ENCODE results near the gene PCSK1. TPM values are rescaled to one million over a fixed set of nuclear protein-coding genes. Genes with fewer than 3 reads are reported as not detected.
A peak's percentile ranks its signal among the peaks of the same experiment; 100 is the strongest.

The PCSK1 gene
- polyA plus RNA-seq, 2 of the 4 experiments (the other 2 are of a cell fraction), result 0.14 to 0.17 TPM

DNA sequence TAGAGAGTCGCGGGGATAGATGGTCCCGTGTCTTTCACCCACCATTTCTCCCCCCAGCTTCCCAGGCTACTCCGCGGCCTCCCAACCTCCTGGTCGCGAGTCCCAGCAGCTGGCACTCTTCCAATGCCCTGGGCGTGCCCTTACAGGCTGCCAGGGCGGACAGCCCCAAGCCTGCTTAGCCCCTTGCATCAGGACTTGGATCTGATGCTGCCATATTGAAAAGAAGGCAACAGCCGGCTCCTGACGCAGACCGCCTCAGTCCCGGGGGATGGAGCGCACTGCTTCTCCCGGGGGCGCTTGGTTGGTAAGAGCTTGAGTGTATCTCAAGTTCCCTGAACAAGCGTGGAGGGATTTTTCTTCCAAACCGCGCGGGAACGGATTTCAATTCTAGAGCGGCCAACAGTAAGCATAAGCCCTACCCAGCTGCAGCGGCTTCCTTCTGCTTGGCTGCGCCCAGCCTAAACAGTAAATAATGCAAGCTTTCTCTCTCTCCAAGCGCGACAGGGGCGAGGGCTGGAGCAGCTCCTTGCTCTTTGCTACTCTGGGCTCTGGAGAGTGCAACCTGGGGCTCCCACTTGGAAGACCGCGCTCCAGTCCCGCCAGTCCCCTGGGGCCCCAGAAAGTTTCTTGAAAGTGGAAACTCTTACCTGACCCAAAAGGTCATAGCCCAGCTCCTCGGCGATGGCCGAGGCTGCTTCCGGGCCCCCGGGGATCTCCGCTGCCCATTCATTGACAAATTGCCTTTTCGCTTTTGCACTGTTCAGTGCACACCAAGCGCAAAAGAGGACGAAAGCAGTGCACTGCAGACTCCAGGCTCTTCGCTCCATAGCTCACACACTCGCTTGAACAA lies 607 bp downstream of the PCSK1 start (continued):
- TF ChIP-seq MYC (IDR thresholded peaks at IDR 0.05; ENCODE audit: borderline replicate concordance, low read length) (no peak), MAZ (IDR thresholded peaks at IDR 0.05; ENCODE audit: borderline replicate concordance, low read depth, low read length) (no peak), NFE2L2 (conservative IDR thresholded peaks at IDR 0.05; ENCODE audit: low read length) (no peak), ZSCAN20 (CRISPR knock-in tag; IDR thresholded peaks at IDR 0.05) (no peak), MAFK (IDR thresholded peaks at IDR 0.05; ENCODE audit: partially characterized antibody) (no peak), SREBF2 (IDR thresholded peaks at IDR 0.05) (no peak)
- TF ChIP-seq, protein P1, sequence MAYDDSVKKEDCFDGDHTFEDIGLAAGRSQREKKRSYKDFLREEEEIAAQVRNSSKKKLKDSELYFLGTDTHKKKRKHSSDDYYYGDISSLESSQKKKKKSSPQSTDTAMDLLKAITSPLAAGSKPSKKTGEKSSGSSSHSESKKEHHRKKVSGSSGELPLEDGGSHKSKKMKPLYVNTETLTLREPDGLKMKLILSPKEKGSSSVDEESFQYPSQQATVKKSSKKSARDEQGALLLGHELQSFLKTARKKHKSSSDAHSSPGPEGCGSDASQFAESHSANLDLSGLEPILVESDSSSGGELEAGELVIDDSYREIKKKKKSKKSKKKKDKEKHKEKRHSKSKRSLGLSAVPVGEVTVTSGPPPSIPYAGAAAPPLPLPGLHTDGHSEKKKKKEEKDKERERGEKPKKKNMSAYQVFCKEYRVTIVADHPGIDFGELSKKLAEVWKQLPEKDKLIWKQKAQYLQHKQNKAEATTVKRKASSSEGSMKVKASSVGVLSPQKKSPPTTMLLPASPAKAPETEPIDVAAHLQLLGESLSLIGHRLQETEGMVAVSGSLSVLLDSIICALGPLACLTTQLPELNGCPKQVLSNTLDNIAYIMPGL (CRISPR knock-in tag; IDR thresholded peaks at IDR 0.05; ENCODE audit: borderline replicate concordance), result no peak

DNA sequence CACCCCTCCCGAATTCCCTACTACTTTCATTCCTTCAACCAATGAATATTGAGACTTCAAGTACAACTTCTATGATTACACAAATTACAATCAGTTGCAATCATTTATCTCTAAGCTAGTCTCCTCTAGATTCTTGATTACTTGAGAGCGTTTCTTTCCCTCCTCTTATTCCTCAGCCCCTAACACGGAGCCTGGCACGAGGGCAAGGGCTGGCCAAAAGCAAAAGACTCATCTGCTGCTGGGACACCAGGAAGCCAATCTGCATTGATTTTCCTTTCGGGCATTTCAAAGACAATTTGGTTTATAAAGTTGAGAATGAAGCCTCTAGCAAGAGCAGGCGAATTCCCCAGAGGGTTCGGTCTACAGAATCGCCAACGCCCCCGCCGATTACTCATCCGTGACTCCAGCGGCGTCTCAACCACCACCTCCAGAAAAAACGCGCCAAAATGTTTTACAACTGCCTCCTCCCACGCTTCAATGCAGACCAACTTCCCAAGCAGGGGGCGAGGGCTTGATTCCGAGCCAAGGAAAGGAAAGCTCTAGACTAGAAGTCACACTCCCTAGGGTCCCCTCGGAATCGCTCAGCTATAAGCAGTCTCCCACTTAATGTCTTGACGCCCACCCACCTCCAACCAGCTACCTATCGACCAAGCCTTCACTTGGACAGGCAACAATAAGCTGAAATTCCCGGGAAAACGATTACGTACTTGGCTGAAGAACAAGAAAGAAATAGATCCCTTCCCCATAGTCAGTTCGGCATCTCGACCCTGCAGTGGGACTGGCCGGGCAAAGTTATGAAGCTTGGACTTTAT lies 1.5 kb downstream of the PCSK1 start:
- WGBS (ENCODE audit: missing lambda C conversion rate), result 17% methylated on average over 29 of the region's 29 CpGs
- H3K4me1 ChIP-seq, result peaks cover 9% of the 10 kb centered on the region
- H3K4me3 ChIP-seq, result no peak overlapping the region
- H3K9me3 ChIP-seq, result no peaks in the 10 kb centered on the region; the same call in 2 of the 3 replicates
- TF ChIP-seq NFE2L2 (conservative IDR thresholded peaks at IDR 0.05; ENCODE audit: low read length) (no peak), ZC3H11A (IDR thresholded peaks at IDR 0.05) (no peak), USF2 (IDR thresholded peaks at IDR 0.05) (no peak), ESRRA (IDR thresholded peaks at IDR 0.05; ENCODE audit: borderline replicate concordance, low read length) (no peak), CBX8 (IDR thresholded peaks at IDR 0.05) (peak; percentile 71), REST (IDR thresholded peaks at IDR 0.05) (no peak), MAX (IDR thresholded peaks at IDR 0.05) (no peak), RNF2 (IDR thresholded peaks at IDR 0.05; ENCODE audit: borderline replicate concordance, low read depth) (peak; percentile 84; the same call in 1 of the 2 replicates), ZSCAN20 (CRISPR knock-in tag; IDR thresholded peaks at IDR 0.05) (no peak)
- TF ChIP-seq, protein P2, sequence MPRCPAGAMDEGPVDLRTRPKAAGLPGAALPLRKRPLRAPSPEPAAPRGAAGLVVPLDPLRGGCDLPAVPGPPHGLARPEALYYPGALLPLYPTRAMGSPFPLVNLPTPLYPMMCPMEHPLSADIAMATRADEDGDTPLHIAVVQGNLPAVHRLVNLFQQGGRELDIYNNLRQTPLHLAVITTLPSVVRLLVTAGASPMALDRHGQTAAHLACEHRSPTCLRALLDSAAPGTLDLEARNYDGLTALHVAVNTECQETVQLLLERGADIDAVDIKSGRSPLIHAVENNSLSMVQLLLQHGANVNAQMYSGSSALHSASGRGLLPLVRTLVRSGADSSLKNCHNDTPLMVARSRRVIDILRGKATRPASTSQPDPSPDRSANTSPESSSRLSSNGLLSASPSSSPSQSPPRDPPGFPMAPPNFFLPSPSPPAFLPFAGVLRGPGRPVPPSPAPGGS (IDR thresholded peaks at IDR 0.05), result no peak
- no peak overlapping the region for H3K27ac ChIP-seq
- ChIA-PET CTCF (interaction anchor here (1.2 to 3.8 kb wide), 4 partner anchors 11 to 170 kb away, joined by 3 to 12 read pairs (median 5); no protein-coding TSS in a partner anchor), POLR2A (no interaction called here)
- DNase-seq (ENCODE audit: low read depth in 1 of 2, low spot score in 1 of 2) (no peak), ATAC-seq (no peak), FAIRE-seq (no peak)
- H3K4me2 ChIP-seq, result peak overlapping the region; percentile 48
